ENCODE data around the gene BANF2.
A peak's percentile ranks its signal among the peaks of the same experiment; 100 is the strongest.

The BANF2 gene

GRCh38 chr20:17671011-17671410 lies 28.8 kb upstream of the BANF2 start:
- POLR2A ChIA-PET = no interaction called here
- Histone ChIP-seq H3K27me3 (replicated peaks in 2 of 5; ENCODE audit: control insufficient read depth in 4 of 5, insufficient read depth in 5 of 5, low read length in 4 of 5) (no peaks in the 10 kb centered on the region), H3K4me1 (ENCODE audit: control extremely low read depth in 1 of 4, control insufficient read depth in 4 of 4, insufficient read depth in 4 of 4, low read length in 3 of 4) (peaks cover 19 to 54% (median 44%) of the 10 kb centered on the region in 4 experiments), H3K9me3 (ENCODE audit: control extremely low read depth in 1 of 5, control insufficient read depth in 4 of 5, insufficient read depth in 2 of 5, low read depth in 1 of 5, low read length in 4 of 5) (no peaks in the 10 kb centered on the region), H3K36me3 (ENCODE audit: control insufficient read depth in 4 of 4, insufficient read depth in 4 of 4, low read length in 3 of 4) (peaks cover 0 to 26% (median 9%) of the 10 kb centered on the region in 4 experiments), H3K4me3 (ENCODE audit: control insufficient read depth in 1 of 7, extremely low read depth in 1 of 7, insufficient read depth in 4 of 7, low read depth in 2 of 7, low read length in 6 of 7) (peak overlapping the region in 1 of 7 experiments; percentile 17), H3K27ac (ENCODE audit: insufficient read depth in 1 of 2, low read depth in 1 of 2, low read length in 2 of 2, poor library complexity in 1 of 2, severe bottlenecking in 2 of 2) (no peak overlapping the region)
- 100% methylated on average over 1 of the region's 1 CpG for WGBS (ENCODE audit: insufficient coverage)
- CTCF ChIA-PET = interaction anchor here (0.7 to 1.3 kb wide), 3 partner anchors 11 to 38 kb away, joined by 3 to 4 read pairs (median 3); partner anchors contain the start of gene RRBP1
- DNase-seq = peak in 2 of 3 donors; percentile 55 to 67

GRCh38 chr20:17671565-17671964 lies 28.2 kb upstream of the BANF2 start:
- H3K4me1 ChIP-seq (ENCODE audit: control extremely low read depth in 1 of 4, control insufficient read depth in 4 of 4, insufficient read depth in 4 of 4, low read length in 3 of 4) = peaks cover 16 to 49% (median 38%) of the 10 kb centered on the region in 4 experiments
- no peak for DNase-seq
- H3K27me3 ChIP-seq (replicated peaks in 2 of 5; ENCODE audit: control insufficient read depth in 4 of 5, insufficient read depth in 5 of 5, low read length in 4 of 5) = no peaks in the 10 kb centered on the region
- peaks cover 3 to 32% (median 11%) of the 10 kb centered on the region in 4 experiments for H3K36me3 ChIP-seq (ENCODE audit: control insufficient read depth in 4 of 4, insufficient read depth in 4 of 4, low read length in 3 of 4)
- H3K9me3 ChIP-seq (ENCODE audit: control extremely low read depth in 1 of 5, control insufficient read depth in 4 of 5, insufficient read depth in 2 of 5, low read depth in 1 of 5, low read length in 4 of 5) = no peaks in the 10 kb centered on the region
- peak overlapping the region in 1 of 7 experiments; percentile 17 for H3K4me3 ChIP-seq (ENCODE audit: control insufficient read depth in 1 of 7, extremely low read depth in 1 of 7, insufficient read depth in 4 of 7, low read depth in 2 of 7, low read length in 6 of 7)
- ChIA-PET POLR2A (no interaction called here), CTCF (interaction anchor here (1.3 to 1.5 kb wide), 2 partner anchors 22 to 24 kb away, joined by 4 read pairs; no protein-coding TSS in a partner anchor)
- WGBS (ENCODE audit: insufficient coverage) = 54% methylated on average over 2 of the region's 4 CpGs
- no peak overlapping the region for H3K27ac ChIP-seq (ENCODE audit: insufficient read depth in 1 of 2, low read depth in 1 of 2, low read length in 2 of 2, poor library complexity in 1 of 2, severe bottlenecking in 2 of 2)

GRCh38 chr20:17673084-17673483 lies 26.7 kb upstream of the BANF2 start:
- POLR2A ChIA-PET = no interaction called here
- WGBS (ENCODE audit: insufficient coverage) = 93% methylated on average over 5 of the region's 7 CpGs
- H3K9me3 ChIP-seq (ENCODE audit: control extremely low read depth in 1 of 5, control insufficient read depth in 4 of 5, insufficient read depth in 2 of 5, low read depth in 1 of 5, low read length in 4 of 5) = no peaks in the 10 kb centered on the region
- H3K36me3 ChIP-seq (ENCODE audit: control insufficient read depth in 4 of 4, insufficient read depth in 4 of 4, low read length in 3 of 4) = peaks cover 6 to 35% (median 21%) of the 10 kb centered on the region in 4 experiments
- CTCF ChIA-PET = interaction anchor here (1.1 to 2.0 kb wide), 3 partner anchors 9 to 24 kb away, joined by 4 to 7 read pairs (median 5); partner anchors contain the start of gene RRBP1
- H3K27ac ChIP-seq (ENCODE audit: insufficient read depth in 1 of 2, low read depth in 1 of 2, low read length in 2 of 2, poor library complexity in 1 of 2, severe bottlenecking in 2 of 2) = no peak overlapping the region
- peaks cover 16 to 38% (median 31%) of the 10 kb centered on the region in 4 experiments for H3K4me1 ChIP-seq (ENCODE audit: control extremely low read depth in 1 of 4, control insufficient read depth in 4 of 4, insufficient read depth in 4 of 4, low read length in 3 of 4)
- no peak overlapping the region for H3K4me3 ChIP-seq (ENCODE audit: control insufficient read depth in 1 of 7, extremely low read depth in 1 of 7, insufficient read depth in 4 of 7, low read depth in 2 of 7, low read length in 6 of 7)
- no peaks in the 10 kb centered on the region for H3K27me3 ChIP-seq (replicated peaks in 2 of 5; ENCODE audit: control insufficient read depth in 4 of 5, insufficient read depth in 5 of 5, low read length in 4 of 5)
- no peak for DNase-seq

- no peak overlapping the region for H3K4me3 ChIP-seq (ENCODE audit: control insufficient read depth in 1 of 7, extremely low read depth in 1 of 7, insufficient read depth in 4 of 7, low read depth in 2 of 7, low read length in 6 of 7)
- POLR2A ChIA-PET = no interaction called here
Measured at GRCh38 chr20:17674722-17675518, 24.8 kb upstream of the BANF2 start.

GRCh38 chr20:17675519-17676377 lies 24.0 kb upstream of the BANF2 start:
- no peaks in the 10 kb centered on the region for H3K9me3 ChIP-seq (ENCODE audit: control extremely low read depth in 1 of 5, control insufficient read depth in 4 of 5, insufficient read depth in 2 of 5, low read depth in 1 of 5, low read length in 4 of 5)
- no peak for DNase-seq
- ChIA-PET CTCF (interaction anchor here (0.8 to 1.4 kb wide), 6 partner anchors 23 to 312 kb away, joined by 3 to 4 read pairs (median 3); no protein-coding TSS in a partner anchor), POLR2A (interaction anchor here (0.6 kb wide), 1 partner anchor 31 kb away, joined by 3 read pairs; no protein-coding TSS in a partner anchor)
- H3K4me3 ChIP-seq (ENCODE audit: control insufficient read depth in 1 of 7, extremely low read depth in 1 of 7, insufficient read depth in 4 of 7, low read depth in 2 of 7, low read length in 6 of 7) = no peak overlapping the region
- WGBS (ENCODE audit: insufficient coverage) = 97% methylated on average over 9 of the region's 13 CpGs
- peaks cover 10 to 43% (median 25%) of the 10 kb centered on the region in 4 experiments for H3K36me3 ChIP-seq (ENCODE audit: control insufficient read depth in 4 of 4, insufficient read depth in 4 of 4, low read length in 3 of 4)
- H3K27ac ChIP-seq (ENCODE audit: insufficient read depth in 1 of 2, low read depth in 1 of 2, low read length in 2 of 2, poor library complexity in 1 of 2, severe bottlenecking in 2 of 2) = no peak overlapping the region
- no peaks in the 10 kb centered on the region for H3K27me3 ChIP-seq (replicated peaks in 2 of 5; ENCODE audit: control insufficient read depth in 4 of 5, insufficient read depth in 5 of 5, low read length in 4 of 5)
- peaks cover 26 to 48% (median 34%) of the 10 kb centered on the region in 4 experiments for H3K4me1 ChIP-seq (ENCODE audit: control extremely low read depth in 1 of 4, control insufficient read depth in 4 of 4, insufficient read depth in 4 of 4, low read length in 3 of 4)

More at GRCh38 chr20:17674722-17675518, 24.8 kb upstream of the BANF2 start:
- WGBS (ENCODE audit: insufficient coverage) = 96% methylated on average over 5 of the region's 9 CpGs
- CTCF ChIA-PET = interaction anchor here (0.8 to 2.0 kb wide), 6 partner anchors 10 to 313 kb away, joined by 3 to 5 read pairs (median 3); no protein-coding TSS in a partner anchor
- H3K36me3 ChIP-seq (ENCODE audit: control insufficient read depth in 4 of 4, insufficient read depth in 4 of 4, low read length in 3 of 4) = peaks cover 10 to 41% (median 25%) of the 10 kb centered on the region in 4 experiments
- H3K27ac ChIP-seq (ENCODE audit: insufficient read depth in 1 of 2, low read depth in 1 of 2, low read length in 2 of 2, poor library complexity in 1 of 2, severe bottlenecking in 2 of 2) = no peak overlapping the region
- no peaks in the 10 kb centered on the region for H3K27me3 ChIP-seq (replicated peaks in 2 of 5; ENCODE audit: control insufficient read depth in 4 of 5, insufficient read depth in 5 of 5, low read length in 4 of 5)
- DNase-seq = no peak
- H3K4me1 ChIP-seq (ENCODE audit: control extremely low read depth in 1 of 4, control insufficient read depth in 4 of 4, insufficient read depth in 4 of 4, low read length in 3 of 4) = peaks cover 18 to 43% (median 31%) of the 10 kb centered on the region in 4 experiments
- no peaks in the 10 kb centered on the region for H3K9me3 ChIP-seq (ENCODE audit: control extremely low read depth in 1 of 5, control insufficient read depth in 4 of 5, insufficient read depth in 2 of 5, low read depth in 1 of 5, low read length in 4 of 5)

- no peak for DNase-seq
- CTCF ChIA-PET = interaction anchor here (1.1 to 1.4 kb wide), 3 partner anchors 222 to 262 kb away, joined by 3 to 5 read pairs (median 3); no protein-coding TSS in a partner anchor
- POLR2A ChIA-PET = interaction anchor here (0.6 kb wide), 1 partner anchor 31 kb away, joined by 3 read pairs; no protein-coding TSS in a partner anchor
- Histone ChIP-seq H3K9me3 (ENCODE audit: control extremely low read depth in 1 of 5, control insufficient read depth in 4 of 5, insufficient read depth in 2 of 5, low read depth in 1 of 5, low read length in 4 of 5) (no peaks in the 10 kb centered on the region), H3K36me3 (ENCODE audit: control insufficient read depth in 4 of 4, insufficient read depth in 4 of 4, low read length in 3 of 4) (peaks cover 10 to 43% (median 25%) of the 10 kb centered on the region in 4 experiments), H3K4me1 (ENCODE audit: control extremely low read depth in 1 of 4, control insufficient read depth in 4 of 4, insufficient read depth in 4 of 4, low read length in 3 of 4) (peaks cover 22 to 44% (median 30%) of the 10 kb centered on the region in 4 experiments), H3K27me3 (replicated peaks in 2 of 5; ENCODE audit: control insufficient read depth in 4 of 5, insufficient read depth in 5 of 5, low read length in 4 of 5) (no peaks in the 10 kb centered on the region), H3K27ac (ENCODE audit: insufficient read depth in 1 of 2, low read depth in 1 of 2, low read length in 2 of 2, poor library complexity in 1 of 2, severe bottlenecking in 2 of 2) (no peak overlapping the region), H3K4me3 (ENCODE audit: control insufficient read depth in 1 of 7, extremely low read depth in 1 of 7, insufficient read depth in 4 of 7, low read depth in 2 of 7, low read length in 6 of 7) (no peak overlapping the region)
- 100% methylated on average over 3 of the region's 4 CpGs for WGBS (ENCODE audit: insufficient coverage)
Measured at GRCh38 chr20:17676378-17676759, 23.4 kb upstream of the BANF2 start.

All from common myeloid progenitor, CD34-positive (primary cell).